Measurements from ENCODE around the gene ELAC1.
"Not testable (repeated sequence)": the region's sequence is repeated elsewhere in the genome, so short reads cannot be mapped to it uniquely, and the experiment has no call there.

ELAC1 gene

GRCh38 chr18:50967714-50968661 is at the start of gene ELAC1:
ELAC1 (plus strand) TSS chr18:50968040; CDS start chr18:50974405, 6,365 bp downstream.
- DNase-seq: peak; percentile 34

DNA sequence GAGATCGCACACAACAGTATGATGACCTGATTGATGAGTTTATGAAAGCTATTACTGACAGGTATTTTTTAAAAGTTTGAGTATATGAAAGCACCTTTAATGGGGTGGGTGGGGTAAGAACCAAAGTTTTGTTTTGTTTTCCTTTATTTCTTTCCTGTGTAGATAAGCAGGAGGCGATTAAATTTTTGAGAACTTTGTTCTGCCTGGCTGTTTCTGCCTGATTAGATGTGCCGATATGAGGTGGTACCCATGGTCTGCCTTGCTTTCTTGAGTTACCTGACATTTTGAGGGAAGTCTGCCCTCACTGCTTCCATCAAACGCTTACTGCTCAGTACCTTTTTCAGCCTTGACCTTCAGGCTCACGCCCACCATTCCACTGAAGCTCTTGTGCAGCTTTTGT is 49.7 kb upstream of the ELAC1 start:
- no peak for DNase-seq

DNA sequence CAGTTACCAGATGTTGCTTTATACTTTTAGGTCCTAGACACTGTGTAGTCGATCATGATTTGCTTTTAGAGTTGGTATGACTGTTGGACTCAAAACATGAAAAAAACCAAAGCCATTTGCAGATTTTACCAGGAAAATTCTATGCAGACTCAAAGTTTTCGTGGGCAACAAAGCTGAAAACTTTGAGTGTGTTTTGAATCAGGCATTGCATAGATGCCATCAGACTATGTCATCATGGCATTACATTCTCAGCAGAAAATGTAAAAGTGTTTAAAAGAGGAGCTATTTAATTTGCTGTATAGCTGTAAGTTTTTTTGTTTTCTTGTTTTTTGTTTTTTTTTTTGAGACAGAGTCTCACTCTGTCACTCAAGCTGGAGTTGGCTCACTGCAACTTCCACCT is 43.5 kb upstream of the ELAC1 start:
- DNase-seq: no peak

DNA sequence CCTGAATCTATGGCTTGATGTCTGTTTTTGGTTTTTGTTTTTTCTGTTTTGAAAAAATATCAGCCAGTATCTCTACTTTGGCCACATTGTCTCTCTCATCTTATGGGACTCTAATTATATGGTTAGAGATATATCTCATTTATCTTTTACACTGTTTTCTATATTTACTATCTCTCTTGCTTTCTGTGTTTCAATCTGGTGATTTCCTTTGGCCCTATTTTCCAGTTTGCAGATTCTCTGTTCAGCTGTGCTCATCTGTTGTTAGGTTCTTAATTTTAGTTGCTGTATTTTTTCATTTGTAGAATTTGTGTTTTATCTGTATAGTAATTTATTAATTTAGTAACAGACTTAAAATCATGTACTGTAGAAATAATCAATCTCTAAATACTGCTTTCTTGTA is 41.3 kb upstream of the ELAC1 start:
- no peak for DNase-seq

GRCh38 chr18:50928551-50928950 is 39.3 kb upstream of the ELAC1 start:
- DNase-seq: no peak

- DNase-seq: no peak
Measured at GRCh38 chr18:50933684-50934083, 34.2 kb upstream of the ELAC1 start.

DNA sequence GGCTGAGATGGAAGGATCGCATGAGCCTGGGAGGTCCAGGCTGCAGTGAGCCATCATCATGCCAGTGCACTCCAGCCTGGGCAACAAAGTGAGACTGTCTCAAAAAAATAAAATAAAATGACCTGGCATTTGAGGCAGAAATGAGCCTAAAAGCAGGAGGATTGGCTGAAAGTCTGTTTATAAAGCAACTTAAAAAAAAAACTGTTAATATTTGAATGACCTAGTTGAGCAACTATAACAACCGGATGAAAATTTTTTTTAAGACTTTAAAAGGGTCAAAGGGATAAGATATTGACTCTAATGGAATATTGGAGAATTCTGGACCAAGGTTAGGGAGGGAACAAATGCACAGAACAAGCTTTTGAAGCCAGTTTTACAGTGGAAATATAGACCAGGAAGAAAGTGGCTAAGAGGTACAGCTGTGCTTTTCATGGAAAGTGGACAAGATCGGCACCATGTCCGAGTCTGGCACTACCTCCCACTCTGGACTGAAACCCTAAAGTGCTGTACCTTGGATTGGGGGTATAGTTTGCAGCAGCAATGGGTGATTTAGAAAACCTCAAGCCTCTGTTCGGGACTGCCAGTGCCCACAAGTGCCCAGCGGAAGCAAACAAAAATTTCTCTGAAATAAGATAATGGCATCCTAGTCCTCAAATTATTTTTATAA is 33.2 kb upstream of the ELAC1 start:
- no peak for DNase-seq

DNA sequence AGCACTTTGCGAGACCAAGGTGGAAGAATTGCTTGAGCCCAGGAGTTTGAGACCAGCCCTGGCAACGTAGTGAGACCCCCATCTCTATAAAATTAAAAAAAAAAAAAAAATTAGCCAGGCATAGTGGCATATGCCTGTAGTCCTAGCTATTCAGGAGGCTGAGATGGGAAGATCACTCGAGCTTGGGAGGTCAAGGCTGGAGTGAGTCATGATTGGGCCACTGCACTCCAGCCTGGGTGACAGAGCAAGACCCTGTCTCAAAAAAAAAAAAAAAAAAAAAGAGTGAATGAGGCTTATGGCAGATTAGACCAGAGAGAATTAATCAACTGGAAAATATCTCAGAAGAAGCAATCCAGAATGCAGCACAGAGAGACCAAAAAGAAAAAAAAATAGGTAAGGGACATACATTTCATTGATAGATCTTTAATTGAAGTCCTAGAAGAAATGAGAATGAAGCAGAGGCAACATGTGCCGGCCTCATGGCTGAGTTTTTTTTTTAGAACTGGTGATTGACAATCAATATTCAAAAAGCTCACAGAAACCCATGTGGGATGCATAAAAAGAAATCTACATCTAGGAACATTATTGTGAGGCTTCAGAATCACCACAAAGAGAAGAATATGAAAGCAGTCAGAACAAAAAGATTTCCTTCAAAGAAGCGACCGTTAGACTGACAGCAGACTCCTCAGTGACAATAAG is 32.2 kb upstream of the ELAC1 start:
- DNase-seq: no peak

- DNase-seq: no peak
Measured at GRCh38 chr18:50937183-50937582, 30.7 kb upstream of the ELAC1 start.

- no peak for DNase-seq
Measured at GRCh38 chr18:50938912-50939311, 28.9 kb upstream of the ELAC1 start.

GRCh38 chr18:50944245-50944932 is 23.5 kb upstream of the ELAC1 start:
- DNase-seq: no peak

- not testable (repeated sequence) for DNase-seq
Measured at GRCh38 chr18:50945918-50946317, 21.9 kb upstream of the ELAC1 start.

DNA sequence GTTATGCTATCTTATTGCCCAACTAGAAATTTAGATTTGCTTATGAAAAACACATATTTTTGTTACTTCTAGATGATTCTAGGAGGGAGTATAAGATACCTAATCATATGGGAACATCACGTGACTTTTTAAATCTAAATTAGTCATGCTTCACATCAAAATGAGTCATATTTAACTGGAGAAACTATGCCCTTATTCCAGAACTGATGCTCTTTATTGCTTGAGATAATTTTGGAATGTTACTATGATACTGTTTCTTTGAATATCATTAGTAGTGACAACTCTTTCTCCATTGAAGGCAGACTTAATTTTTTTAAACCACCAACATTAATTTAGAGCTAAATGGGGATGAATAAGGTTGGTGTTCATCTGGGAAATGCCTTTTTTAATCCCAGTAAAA is 19.9 kb upstream of the ELAC1 start:
- no peak for DNase-seq

DNA sequence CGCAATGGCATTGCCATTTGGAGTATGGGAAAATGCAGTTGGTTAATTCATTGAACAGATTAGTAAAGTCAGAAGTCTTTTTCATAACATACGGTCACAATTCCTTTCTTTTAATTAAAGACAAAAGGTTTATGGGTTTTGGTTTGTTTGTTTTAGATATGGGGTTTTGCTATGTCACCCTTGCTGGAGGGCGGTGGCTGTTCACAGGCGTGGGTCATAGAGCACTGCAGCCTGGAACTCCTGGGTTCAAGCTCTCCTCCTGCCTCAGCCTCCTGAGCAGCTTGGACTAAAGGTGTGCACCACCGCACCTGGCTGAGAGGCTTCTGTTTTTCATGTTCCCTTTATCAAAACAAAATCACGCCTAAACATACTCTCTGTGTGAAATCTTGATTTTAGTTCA is 18.7 kb upstream of the ELAC1 start:
- DNase-seq: no peak

- DNase-seq: no peak
Measured at GRCh38 chr18:50950626-50951025, 17.2 kb upstream of the ELAC1 start.

DNA sequence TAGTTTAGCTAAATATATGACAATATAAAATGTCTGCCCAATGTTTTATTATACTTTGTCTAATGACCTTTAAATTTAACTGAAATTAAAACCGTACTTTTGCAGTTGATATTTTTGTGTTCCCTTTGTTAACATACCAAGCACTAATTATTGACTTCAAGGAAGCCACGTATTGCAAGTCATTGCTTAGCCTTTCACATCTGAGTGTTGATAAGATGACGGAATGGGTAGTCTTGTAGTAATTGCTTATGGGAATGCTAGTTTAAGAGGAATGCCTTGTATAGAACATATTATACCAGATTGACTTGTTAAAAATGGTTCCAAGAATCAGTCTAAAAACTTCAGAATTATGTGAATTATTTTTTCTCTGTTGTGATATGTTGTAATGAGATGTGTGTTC is 14.0 kb upstream of the ELAC1 start:
- DNase-seq: no peak

DNA sequence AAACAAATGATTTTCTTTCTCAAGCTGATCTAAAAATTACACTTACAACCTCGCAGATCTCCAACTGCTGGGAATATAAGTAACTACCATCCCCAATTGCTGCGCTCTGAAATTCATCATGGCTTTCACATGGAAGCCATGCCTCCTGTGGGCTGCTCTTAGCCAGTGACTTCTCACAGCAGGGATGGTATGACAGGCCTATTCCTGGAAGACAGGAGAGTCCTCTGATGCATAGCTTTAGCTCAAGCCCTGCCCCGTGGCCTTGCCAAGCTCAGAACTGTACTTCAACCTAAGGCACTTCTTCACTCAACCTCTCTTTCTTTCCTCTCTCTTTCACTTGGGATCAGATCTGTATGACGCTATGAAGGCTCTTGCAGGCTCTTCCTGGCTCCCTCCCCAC is 12.6 kb upstream of the ELAC1 start:
- DNase-seq: no peak

DNA sequence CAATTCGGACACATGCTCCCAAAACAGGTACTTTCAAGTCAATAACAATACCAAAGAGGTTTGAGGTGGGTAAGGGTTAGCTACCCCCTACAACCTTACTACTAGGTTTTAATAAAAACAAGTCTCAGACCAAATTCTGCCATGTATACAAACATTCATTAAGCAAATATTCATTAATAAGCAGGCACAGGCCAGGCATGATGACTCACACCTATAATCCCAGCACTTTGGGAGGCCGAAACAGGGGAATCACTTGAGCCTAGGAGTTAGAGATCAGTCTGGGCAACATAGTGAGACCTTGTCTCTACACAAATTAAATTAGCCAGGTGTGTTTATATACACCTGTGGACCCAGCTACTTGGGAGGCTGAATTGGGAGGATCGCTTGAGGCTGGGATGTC is 11.7 kb upstream of the ELAC1 start:
- DNase-seq: no peak

- DNase-seq: no peak
Measured at GRCh38 chr18:50961974-50962373, 5.9 kb upstream of the ELAC1 start.

GRCh38 chr18:50969448-50969847 is 1.6 kb downstream of the ELAC1 start:
- no peak for DNase-seq

DNA sequence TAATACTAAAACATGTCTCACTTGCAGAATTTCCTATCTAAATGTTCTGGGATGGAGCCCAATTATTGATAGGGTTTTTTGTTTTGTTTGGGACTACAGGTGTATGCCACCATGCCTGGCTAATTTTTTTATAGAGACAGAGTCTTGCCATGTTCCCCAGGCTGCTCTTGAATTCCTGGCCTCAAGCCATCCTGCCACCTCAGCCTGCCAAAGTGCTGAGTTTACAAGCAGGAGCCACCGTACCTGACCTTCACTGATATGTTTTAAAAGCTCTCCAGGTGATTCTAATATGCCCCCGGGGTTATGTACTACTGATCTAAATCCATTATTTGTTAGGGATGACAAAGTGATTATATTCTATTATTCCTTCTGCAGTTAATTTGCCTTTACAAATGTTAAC is 2.2 kb downstream of the ELAC1 start:
- no peak for DNase-seq

DNA sequence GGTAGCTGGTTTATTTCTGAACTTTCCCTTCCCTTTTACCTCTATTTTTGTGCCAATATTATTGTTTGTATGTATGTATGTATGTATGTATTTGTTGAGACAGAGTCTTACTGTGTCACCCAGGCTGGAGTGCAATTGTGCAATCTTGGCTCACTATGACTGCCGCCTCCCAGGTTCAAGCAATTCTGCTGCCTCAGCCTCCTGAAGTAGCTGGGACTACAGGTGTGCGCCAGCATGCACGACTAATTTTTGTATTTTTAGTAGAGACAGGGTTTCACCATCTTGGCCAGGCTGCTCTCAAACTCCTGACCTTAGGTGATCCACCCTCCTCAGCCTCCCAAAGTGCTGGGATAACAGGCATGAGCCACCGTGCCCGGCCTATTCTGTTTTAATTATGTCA is 4.6 kb downstream of the ELAC1 start:
- not testable (repeated sequence) for DNase-seq

Measured in activated T-cell treated with anti-CD3 and anti-CD28 coated beads for 4 hours (primary cell).